Neuronal stem cell (in vitro differentiated cells): Measurements from ENCODE around the gene TDRD9.

Experiments
- DNase-seq: peaks from one replicate; pipeline ENCODE4 v3.0.0-alpha.2; 2013; ENCODE audit warnings: low spot score
- H2AFZ ChIP-seq: one replicate; pipeline ENCODE4 v1.6.1; 2013; ENCODE audit warnings: mild to moderate bottlenecking, low read length, inconsistent platforms
- H2AK5ac ChIP-seq: 2 replicates; pipeline ENCODE4 v1.6.1; 2013; ENCODE audit warnings: low read depth, mild to moderate bottlenecking, inconsistent platforms, low read length, moderate library complexity, mixed read lengths
- H2BK120ac ChIP-seq: 2 replicates; pipeline ENCODE4 v1.6.1; 2013; ENCODE audit warnings: low read depth, mild to moderate bottlenecking, inconsistent platforms, low read length, moderate library complexity, mixed read lengths
- H2BK12ac ChIP-seq: one replicate; pipeline ENCODE4 v1.6.1; 2013; ENCODE audit warnings: low read length, inconsistent platforms
- H2BK15ac ChIP-seq: 2 replicates; pipeline ENCODE4 v1.6.1; 2013; ENCODE audit warnings: mild to moderate bottlenecking, low read length, inconsistent platforms, mixed read lengths
- H2BK5ac ChIP-seq: one replicate; pipeline ENCODE4 v1.6.1; 2013; ENCODE audit warnings: inconsistent platforms, mild to moderate bottlenecking, low read length, moderate library complexity
- H3K14ac ChIP-seq: one replicate; pipeline ENCODE4 v1.6.1; 2013; ENCODE audit warnings: low read length, inconsistent platforms
- H3K18ac ChIP-seq: 2 replicates; pipeline ENCODE4 v1.6.1; 2013; ENCODE audit warnings: low read length, inconsistent platforms
- H3K23ac ChIP-seq: 2 replicates; pipeline ENCODE4 v1.6.1; 2013; ENCODE audit warnings: low read depth, mild to moderate bottlenecking, mixed read lengths, low read length, inconsistent platforms; ENCODE audit not compliant: poor library complexity
- H3K27ac ChIP-seq: replicated peaks from 3 replicates; pipeline ENCODE4 v1.5.1; 2013; ENCODE audit warnings: low read length, inconsistent platforms
- H3K27me3 ChIP-seq, 3 experiments: 2 replicates each; pipeline ENCODE4 v1.6.1; 2013; ENCODE audit warnings: low read length in 3 of 3, mild to moderate bottlenecking in 2 of 3, inconsistent platforms in 1 of 3, low read depth in 1 of 3, mixed read lengths in 1 of 3, moderate library complexity in 1 of 3; ENCODE audit not compliant: control insufficient read depth in 3 of 3, insufficient read depth in 3 of 3
- H3K36me3 ChIP-seq, 2 donors: replicated peaks in 1 of 2; 2 replicates each; pipeline ENCODE4 v1.6.1; 2013; ENCODE audit warnings: low read length in 2 of 2; ENCODE audit not compliant: control insufficient read depth in 2 of 2, insufficient read depth in 2 of 2
- H3K4ac ChIP-seq: 2 replicates; pipeline ENCODE4 v1.6.1; 2013; ENCODE audit warnings: inconsistent platforms, mild to moderate bottlenecking, low read length, moderate library complexity
- H3K4me1 ChIP-seq, 2 donors: 1 replicate in 1 of 2; 2 replicates in 1 of 2; pipeline ENCODE4 v1.6.1; 2013; ENCODE audit warnings: low read length in 2 of 2, low read depth in 1 of 2; ENCODE audit not compliant: control insufficient read depth in 2 of 2, insufficient read depth in 1 of 2
- H3K4me2 ChIP-seq: one replicate; pipeline ENCODE4 v1.6.1; 2013; ENCODE audit warnings: mild to moderate bottlenecking, low read length, inconsistent platforms; ENCODE audit not compliant: insufficient read depth, poor library complexity, severe bottlenecking
- H3K4me3 ChIP-seq, 2 donors: 2 replicates each; pipeline ENCODE4 v1.5.1; 2013; ENCODE audit warnings: low read length in 2 of 2, mild to moderate bottlenecking in 2 of 2, inconsistent platforms in 1 of 2, moderate library complexity in 1 of 2
- H3K79me1 ChIP-seq: one replicate; pipeline ENCODE4 v1.6.1; 2013; ENCODE audit warnings: low read depth, mild to moderate bottlenecking, inconsistent platforms, low read length, moderate library complexity
- H3K9ac ChIP-seq: one replicate; pipeline ENCODE4 v1.6.1; 2013; ENCODE audit warnings: mild to moderate bottlenecking, low read depth, low read length, inconsistent platforms; ENCODE audit not compliant: poor library complexity
- H3K9me3 ChIP-seq, 2 donors: replicated peaks in 1 of 2; 2 replicates each; pipeline versions ENCODE3 to v1.6.1; 2013; ENCODE audit warnings: low read length in 2 of 2, mild to moderate bottlenecking in 2 of 2, inconsistent platforms in 1 of 2, low read depth in 1 of 2, mixed read lengths in 1 of 2, moderate library complexity in 1 of 2; ENCODE audit not compliant: control insufficient read depth in 2 of 2, insufficient read depth in 1 of 2
- H4K8ac ChIP-seq: one replicate; pipeline ENCODE4 v1.6.1; 2013; ENCODE audit warnings: low read depth, mild to moderate bottlenecking, inconsistent platforms, low read length, moderate library complexity
- H4K91ac ChIP-seq: one replicate; pipeline ENCODE4 v1.6.1; 2013; ENCODE audit warnings: low read length, low read depth, mild to moderate bottlenecking, inconsistent platforms; ENCODE audit not compliant: poor library complexity
- WGBS, 2 donors: extraction: QIAGEN DNeasy Blood & Tissue Kit; methylation state at CpG; one replicate each; pipeline ENCODE4 v1.1.7; 2013; ENCODE audit warnings: missing lambda C conversion rate in 2 of 2, mixed read lengths in 1 of 2; ENCODE audit not compliant: insufficient read length in 2 of 2, insufficient replicate concordance in 1 of 2; ENCODE audit errors: extremely low coverage in 2 of 2; 5-methylcytosine and 5-hydroxymethylcytosine counted together

The TDRD9 gene

GRCh38 chr14:103894034-103894722, 34.1 kb upstream of the TDRD9 start:
- H3K27me3 ChIP-seq = peaks cover 0 to 17% (median 0%) of the 10 kb centered on the region in 3 experiments
- H4K8ac ChIP-seq = peak overlapping the region; percentile 72
- H2BK15ac ChIP-seq = peak overlapping the region; percentile 2
- no peak overlapping the region for H3K4ac ChIP-seq
- no peak for DNase-seq
- H2AFZ ChIP-seq = no peak overlapping the region
- peak overlapping the region; percentile 13 for H2BK5ac ChIP-seq
- no peaks in the 10 kb centered on the region for H3K4me1 ChIP-seq
- no peak overlapping the region for H3K9ac ChIP-seq
- no peaks in the 10 kb centered on the region for H3K79me1 ChIP-seq
- H3K36me3 ChIP-seq = no peaks in the 10 kb centered on the region
- H3K23ac ChIP-seq = no peak overlapping the region
- H3K4me2 ChIP-seq = no peak overlapping the region
- H4K91ac ChIP-seq = no peak overlapping the region
- peak overlapping the region; percentile 6 for H2BK120ac ChIP-seq
- H3K9me3 ChIP-seq = peaks cover 0 to 5% of the 10 kb centered on the region in 2 donors
- WGBS, 2 donors = no CpG with 5 or more reads among the region's 26 CpGs
- no peak overlapping the region for H3K14ac ChIP-seq
- no peak overlapping the region for H3K4me3 ChIP-seq
- peak overlapping the region; percentile 19 for H2AK5ac ChIP-seq
- peak overlapping the region; percentile 80 for H2BK12ac ChIP-seq
- H3K18ac ChIP-seq = peak overlapping the region; percentile 77
- H3K27ac ChIP-seq = no peak overlapping the region

- H3K9me3 ChIP-seq = peaks cover 0 to 5% of the 10 kb centered on the region in 2 donors
- H3K36me3 ChIP-seq = no peaks in the 10 kb centered on the region
- no peaks in the 10 kb centered on the region for H3K79me1 ChIP-seq
- H3K4me2 ChIP-seq = no peak overlapping the region
- H3K27me3 ChIP-seq = peaks cover 0 to 17% (median 0%) of the 10 kb centered on the region in 3 experiments
- H4K8ac ChIP-seq = peak overlapping the region; percentile 72
- no peak overlapping the region for H4K91ac ChIP-seq
- H3K4me1 ChIP-seq = no peaks in the 10 kb centered on the region
- peak overlapping the region; percentile 74 for H3K18ac ChIP-seq
- peak overlapping the region; percentile 19 for H2AK5ac ChIP-seq
- no peak overlapping the region for H3K4me3 ChIP-seq
- H3K23ac ChIP-seq = peak overlapping the region; percentile 3
- H3K14ac ChIP-seq = no peak overlapping the region
- DNase-seq = no peak
- no peak overlapping the region for H2AFZ ChIP-seq
- H2BK120ac ChIP-seq = peak overlapping the region; percentile 6
- H3K4ac ChIP-seq = no peak overlapping the region
- no CpG with 5 or more reads among the region's 7 CpGs for WGBS, 2 donors
- H2BK12ac ChIP-seq = peak overlapping the region; percentile 80
- peak overlapping the region; percentile 13 for H2BK5ac ChIP-seq
- no peak overlapping the region for H3K27ac ChIP-seq
- H3K9ac ChIP-seq = peak overlapping the region; percentile 18
- peak overlapping the region; percentile 9 for H2BK15ac ChIP-seq
These were observed 33.6 kb upstream of the TDRD9 start for GRCh38 chr14:103894723-103895059.

DNA sequence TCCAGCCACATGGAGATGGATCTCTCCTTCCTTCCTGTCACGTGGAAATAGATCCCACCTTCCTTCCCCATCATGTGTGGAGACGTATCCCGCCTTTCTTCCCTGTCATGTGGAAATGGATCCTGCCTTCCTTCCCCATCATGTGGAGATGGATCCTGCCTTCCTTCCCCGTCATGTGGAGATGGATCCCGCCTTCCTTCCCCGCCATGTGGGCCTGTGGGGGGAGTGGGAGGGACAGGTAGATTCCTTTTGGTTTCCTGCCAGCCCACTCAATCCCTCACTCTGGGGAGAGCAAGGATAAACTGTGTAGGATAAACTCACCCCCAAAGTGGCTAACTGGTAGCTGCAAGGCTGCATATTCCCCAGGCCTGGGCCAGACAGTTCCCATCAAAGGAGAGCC, 31.7 kb upstream of the TDRD9 start:
- H4K8ac ChIP-seq = peak overlapping the region; percentile 6
- H3K14ac ChIP-seq = no peak overlapping the region
- no peaks in the 10 kb centered on the region for H3K36me3 ChIP-seq
- peak overlapping the region; percentile 91 for H3K4ac ChIP-seq
- H3K18ac ChIP-seq = no peak overlapping the region
- no peak overlapping the region for H2BK5ac ChIP-seq
- no peak overlapping the region for H2BK120ac ChIP-seq
- H3K4me2 ChIP-seq = no peak overlapping the region
- no peak overlapping the region for H4K91ac ChIP-seq
- no peak for DNase-seq
- no peak overlapping the region for H2BK12ac ChIP-seq
- peaks cover 0 to 5% of the 10 kb centered on the region in 2 donors for H3K9me3 ChIP-seq
- no peak overlapping the region for H3K27ac ChIP-seq
- H3K4me3 ChIP-seq = no peak overlapping the region
- no peak overlapping the region for H2AFZ ChIP-seq
- H2BK15ac ChIP-seq = peak overlapping the region; percentile 74
- H3K4me1 ChIP-seq = no peaks in the 10 kb centered on the region
- H3K9ac ChIP-seq = peak overlapping the region; percentile 38
- H3K79me1 ChIP-seq = no peaks in the 10 kb centered on the region
- no peak overlapping the region for H3K23ac ChIP-seq
- H2AK5ac ChIP-seq = peak overlapping the region; percentile 69
- no CpG with 5 or more reads among the region's 6 CpGs for WGBS, 2 donors
- peaks cover 0 to 9% (median 0%) of the 10 kb centered on the region in 3 experiments for H3K27me3 ChIP-seq

- Histone ChIP-seq H3K14ac (peak overlapping the region; percentile 47), H2BK15ac (no peak overlapping the region), H2BK120ac (no peak overlapping the region), H3K79me1 (no peaks in the 10 kb centered on the region), H3K27me3 (peaks cover 0 to 5% (median 0%) of the 10 kb centered on the region in 3 experiments), H3K27ac (no peak overlapping the region), H3K4me3 (no peak overlapping the region), H3K9me3 (peaks cover 0 to 5% of the 10 kb centered on the region in 2 donors), H2BK5ac (no peak overlapping the region), H2AFZ (no peak overlapping the region), H3K4me2 (no peak overlapping the region), H3K18ac (no peak overlapping the region), H3K9ac (no peak overlapping the region), H2AK5ac (peak overlapping the region; percentile 25), H4K8ac (no peak overlapping the region), H2BK12ac (peak overlapping the region; percentile 73), H3K4ac (no peak overlapping the region), H3K4me1 (no peaks in the 10 kb centered on the region), H4K91ac (no peak overlapping the region), H3K36me3 (no peaks in the 10 kb centered on the region), H3K23ac (peak overlapping the region; percentile 80)
- DNase-seq = no peak
- no CpG with 5 or more reads among the region's 27 CpGs for WGBS, 2 donors
These were observed 30.9 kb upstream of the TDRD9 start for GRCh38 chr14:103897075-103897947.
